WERI-Rb-1 (cell line): ENCODE results near the gene CHGA.

Experiments used
- DNase-seq: peaks from one replicate; pipeline ENCODE4 v3.0.0-alpha.2; 2020
- H3K27ac ChIP-seq: fragments of 250-450 bp; sonication (Bioruptor Pico); 2 replicates; pipeline ENCODE4 v1.5.1; 2020; ENCODE audit warnings: mild to moderate bottlenecking, moderate library complexity
- H3K27me3 ChIP-seq: fragments of 250-450 bp; sonication (Bioruptor Pico); 2 replicates; pipeline ENCODE4 v1.5.1; 2021; ENCODE audit warnings: mild to moderate bottlenecking, low read depth, moderate library complexity; ENCODE audit not compliant: insufficient read depth, severe bottlenecking
- H3K36me3 ChIP-seq: fragments of 250-450 bp; sonication (Bioruptor Pico); 2 replicates; pipeline ENCODE4 v1.5.1; 2020; ENCODE audit warnings: mild to moderate bottlenecking, moderate library complexity
- H3K4me3 ChIP-seq: 2 replicates; pipeline ENCODE4 v1.5.1; 2011; ENCODE audit warnings: low read depth, mild to moderate bottlenecking, control low read depth, low read length
- H3K9me3 ChIP-seq: fragments of 250-450 bp; sonication (Bioruptor Pico); 2 replicates; pipeline ENCODE4 v1.5.1; 2021; ENCODE audit warnings: mild to moderate bottlenecking, moderate library complexity; ENCODE audit not compliant: severe bottlenecking
- CTCF ChIP-seq: IDR thresholded peaks from 2 replicates; pipeline ENCODE4 v1.5.1; 2011; ENCODE audit warnings: low read depth, mild to moderate bottlenecking, control low read depth, inconsistent platforms, low read length

CHGA gene

GRCh38 chr14:92922883-92923743 is at the start of gene CHGA:
Gene CHGA, plus strand, starts transcription at chr14:92923150. Its CDS starts 210 bp downstream, at chr14:92923360.
- peak within 1 kb of the TSS; percentile 84 for H3K27ac ChIP-seq
- no peaks in the 10 kb centered on the region for H3K9me3 ChIP-seq
- H3K27me3 ChIP-seq: no peaks in the 10 kb centered on the region
- peak within 1 kb of the TSS; percentile 81 for H3K4me3 ChIP-seq
- peak; percentile 93 for DNase-seq
- H3K36me3 ChIP-seq: peaks cover 26% of the 10 kb centered on the region
- TF ChIP-seq CTCF: no peak

GRCh38 chr14:92874962-92875661 is 47.8 kb upstream of the CHGA start:
- no peak for TF ChIP-seq CTCF
- Histone ChIP-seq H3K4me3 (no peak overlapping the region), H3K27me3 (no peaks in the 10 kb centered on the region), H3K36me3 (no peaks in the 10 kb centered on the region), H3K9me3 (no peaks in the 10 kb centered on the region), H3K27ac (no peak overlapping the region)
- no peak for DNase-seq

GRCh38 chr14:92877757-92878431 is 45.1 kb upstream of the CHGA start:
- H3K9me3 ChIP-seq: no peaks in the 10 kb centered on the region
- DNase-seq: peak; percentile 73
- peak overlapping the region; percentile 27 for H3K4me3 ChIP-seq
- H3K27me3 ChIP-seq: no peaks in the 10 kb centered on the region
- no peak for TF ChIP-seq CTCF
- H3K36me3 ChIP-seq: no peaks in the 10 kb centered on the region
- H3K27ac ChIP-seq: peak overlapping the region; percentile 63

- H3K36me3 ChIP-seq: no peaks in the 10 kb centered on the region
- no peaks in the 10 kb centered on the region for H3K27me3 ChIP-seq
- TF ChIP-seq CTCF: no peak
- H3K27ac ChIP-seq: no peak overlapping the region; the same call in 1 of the 2 replicates
- H3K9me3 ChIP-seq: no peaks in the 10 kb centered on the region
- DNase-seq: no peak
- no peak overlapping the region for H3K4me3 ChIP-seq
Observed at GRCh38 chr14:92880351-92880750, 42.6 kb upstream of the CHGA start.

GRCh38 chr14:92880851-92881250 is 42.1 kb upstream of the CHGA start:
- Histone ChIP-seq H3K27me3 (no peaks in the 10 kb centered on the region), H3K36me3 (no peaks in the 10 kb centered on the region), H3K4me3 (no peak overlapping the region), H3K9me3 (no peaks in the 10 kb centered on the region), H3K27ac (peak overlapping the region; percentile 7; the same call in 1 of the 2 replicates)
- peak; percentile 46; the same call in 1 of the 2 replicates for TF ChIP-seq CTCF
- DNase-seq: peak; percentile 63
